Muscle layer of duodenum (tissue), 2 donors: ENCODE results near the gene UGT1A8.

Experiments used
- H3K27ac ChIP-seq: one replicate; pipeline ENCODE4 v1.7.0; 2013; ENCODE audit warnings: mild to moderate bottlenecking, low read length
- H3K27me3 ChIP-seq: one replicate; pipeline ENCODE4 v1.7.0; 2013; ENCODE audit warnings: low read depth, mild to moderate bottlenecking, control low read depth, low read length
- H3K36me3 ChIP-seq, 2 donors: one replicate each; pipeline ENCODE4 v1.7.0; 2013; ENCODE audit warnings: low read length in 2 of 2, control low read depth in 1 of 2, mild to moderate bottlenecking in 1 of 2; ENCODE audit not compliant: insufficient read depth in 2 of 2, control insufficient read depth in 1 of 2
- H3K4me1 ChIP-seq, 2 donors: one replicate each; pipeline ENCODE4 v1.7.0; 2013; ENCODE audit warnings: low read length in 2 of 2, mild to moderate bottlenecking in 2 of 2, control low read depth in 1 of 2, moderate library complexity in 1 of 2; ENCODE audit not compliant: insufficient read depth in 2 of 2, control insufficient read depth in 1 of 2
- H3K4me3 ChIP-seq, 2 donors: one replicate each; pipeline ENCODE4 v1.7.0; 2013; ENCODE audit warnings: low read length in 2 of 2, low read depth in 1 of 2, mild to moderate bottlenecking in 1 of 2
- H3K9me3 ChIP-seq, 2 donors: one replicate each; pipeline ENCODE4 v1.7.0; 2013; ENCODE audit warnings: low read length in 2 of 2, control low read depth in 1 of 2, mild to moderate bottlenecking in 1 of 2; ENCODE audit not compliant: control insufficient read depth in 1 of 2
- donor health status: healthy.

The UGT1A8 gene

DNA sequence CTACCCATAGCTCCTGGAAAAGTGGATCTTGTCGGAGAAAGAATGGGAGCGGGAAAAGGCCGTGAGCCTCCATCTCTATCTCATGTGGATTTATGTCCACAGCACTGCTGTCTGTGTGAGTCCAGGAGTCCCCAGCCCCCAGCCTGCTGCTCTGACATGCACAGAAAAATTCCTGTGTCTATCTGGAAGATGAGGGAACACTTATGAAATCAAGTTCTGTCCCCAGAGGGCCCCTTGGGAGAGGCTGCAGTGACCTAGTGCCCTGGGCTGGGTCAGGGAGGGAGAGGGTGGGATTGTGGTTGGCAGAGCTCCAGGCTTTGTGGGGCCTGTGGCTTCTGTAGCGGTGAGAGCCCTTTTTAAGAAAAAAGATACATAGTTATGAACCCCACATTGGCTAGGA lies 199.3 kb downstream of the UGT1A8 start:
- Histone ChIP-seq H3K4me3 (no peak overlapping the region), H3K27ac (no peak overlapping the region), H3K9me3 (no peaks in the 10 kb centered on the region), H3K36me3 (no peaks in the 10 kb centered on the region), H3K27me3 (peaks cover 3% of the 10 kb centered on the region), H3K4me1 (no peaks in the 10 kb centered on the region)

DNA sequence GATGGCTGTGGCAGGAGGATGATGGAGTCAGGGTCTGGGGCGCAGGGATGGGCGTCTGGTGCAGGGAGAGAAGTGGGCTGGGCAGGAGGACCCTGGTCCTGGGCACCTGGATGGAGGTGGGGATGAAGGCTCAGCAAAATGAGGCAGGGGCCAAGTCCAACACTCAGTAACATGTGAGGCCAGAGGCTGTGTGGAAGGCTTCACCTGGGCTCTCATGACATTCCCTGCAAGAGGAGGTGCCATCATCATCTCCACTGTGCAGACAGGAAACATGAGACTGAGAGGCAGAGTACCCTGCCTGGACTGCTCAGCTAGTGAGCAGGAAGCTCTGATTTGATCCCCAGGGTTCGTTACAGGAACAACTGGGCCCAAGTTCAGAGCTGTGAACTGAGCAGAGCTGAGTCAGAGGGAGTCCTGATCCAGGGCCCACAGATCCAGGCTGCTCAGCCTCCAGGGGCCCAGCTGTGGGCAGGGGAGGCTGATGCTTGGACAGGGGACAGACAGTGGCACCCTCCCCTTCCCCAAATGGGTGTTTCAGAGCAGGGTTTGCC lies 200.0 kb downstream of the UGT1A8 start:
- no peaks in the 10 kb centered on the region for H3K9me3 ChIP-seq
- H3K27ac ChIP-seq: no peak overlapping the region
- no peaks in the 10 kb centered on the region for H3K36me3 ChIP-seq
- H3K4me1 ChIP-seq: no peaks in the 10 kb centered on the region
- H3K4me3 ChIP-seq: no peak overlapping the region
- H3K27me3 ChIP-seq: peaks cover 3% of the 10 kb centered on the region

DNA sequence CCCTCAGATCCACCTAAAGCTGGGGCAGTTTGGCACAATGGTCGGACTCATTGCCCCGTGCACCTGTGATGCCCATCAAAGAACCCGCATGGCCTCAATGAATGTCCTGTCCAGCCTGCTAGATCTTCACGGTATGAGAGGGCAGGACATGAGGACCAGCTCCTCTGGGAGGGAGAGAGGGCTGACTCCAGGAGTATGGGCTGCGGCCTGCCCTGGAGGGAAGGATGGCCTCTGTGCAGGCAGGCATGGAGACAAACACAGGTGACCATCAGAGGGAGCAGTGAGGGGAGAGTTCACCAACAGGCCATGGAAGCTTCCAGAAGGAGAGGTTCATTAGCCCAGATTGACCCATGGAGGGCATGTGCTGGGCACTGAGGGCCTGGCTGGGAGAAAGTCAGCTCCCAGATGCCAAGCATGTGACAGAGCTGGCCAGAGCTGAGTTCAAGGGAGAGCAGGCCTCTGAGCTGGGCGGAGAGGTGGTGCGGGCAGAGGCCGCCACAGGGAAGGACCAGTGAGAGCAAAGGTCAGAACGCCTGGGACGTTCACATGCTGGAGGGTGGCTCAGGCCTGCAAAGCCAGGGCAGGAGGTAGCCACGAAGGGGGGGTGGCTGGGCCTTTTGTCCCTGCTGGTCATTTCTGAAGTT lies 200.7 kb downstream of the UGT1A8 start:
- Histone ChIP-seq H3K36me3 (no peaks in the 10 kb centered on the region), H3K27me3 (peaks cover 3% of the 10 kb centered on the region), H3K9me3 (no peaks in the 10 kb centered on the region), H3K4me3 (no peak overlapping the region), H3K4me1 (no peaks in the 10 kb centered on the region), H3K27ac (no peak overlapping the region)

DNA sequence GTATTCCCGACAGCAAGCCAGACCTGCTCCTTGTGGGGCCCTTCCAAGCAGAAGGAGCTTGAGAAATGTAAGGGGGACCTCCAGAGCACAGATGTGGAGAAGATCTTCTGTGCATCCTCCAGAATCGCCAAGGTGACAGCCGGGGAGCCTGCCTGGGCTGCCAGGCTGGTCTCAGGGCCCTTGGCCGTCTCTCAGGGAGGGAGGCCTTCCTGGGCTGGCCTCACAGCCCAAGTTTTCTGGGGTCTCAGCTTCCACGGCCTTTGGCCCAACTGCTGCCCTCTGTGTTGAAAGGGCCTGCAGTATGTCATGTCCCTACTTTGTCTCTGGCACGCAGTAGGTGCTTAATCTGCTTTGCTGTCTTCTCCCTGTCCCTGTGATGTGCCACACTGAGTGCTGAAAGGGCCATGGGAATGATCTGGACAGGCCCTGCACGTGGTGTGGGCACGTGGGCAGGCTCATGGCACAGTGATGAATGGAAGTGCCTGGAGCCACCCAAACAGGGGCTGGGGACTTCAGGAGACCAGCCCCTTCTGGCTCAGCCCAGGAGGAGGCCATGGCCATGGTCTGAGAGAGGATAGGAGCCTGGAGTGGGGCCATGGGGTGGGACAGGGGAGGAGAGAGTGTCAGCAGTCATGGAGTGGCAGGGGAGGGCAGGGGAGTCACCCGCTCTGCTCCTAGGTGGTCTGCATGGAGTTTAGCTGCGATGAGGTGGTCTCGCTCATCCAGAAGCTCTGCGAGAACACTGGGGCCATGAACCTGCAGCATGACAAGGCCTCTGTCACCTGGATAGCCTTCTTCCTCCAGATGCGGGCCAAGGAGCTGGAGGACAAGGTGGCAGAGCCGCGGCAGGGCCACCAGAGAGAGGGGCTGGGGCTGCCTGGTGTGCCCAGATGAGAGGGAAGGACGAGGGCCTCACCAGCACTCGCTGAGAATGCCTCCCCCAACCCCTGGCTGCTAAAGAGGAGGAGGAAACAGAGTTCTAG lies 201.5 kb downstream of the UGT1A8 start:
- Histone ChIP-seq H3K4me3 (no peak overlapping the region), H3K9me3 (no peaks in the 10 kb centered on the region), H3K27me3 (no peaks in the 10 kb centered on the region), H3K27ac (no peak overlapping the region), H3K36me3 (no peaks in the 10 kb centered on the region), H3K4me1 (no peaks in the 10 kb centered on the region)

DNA sequence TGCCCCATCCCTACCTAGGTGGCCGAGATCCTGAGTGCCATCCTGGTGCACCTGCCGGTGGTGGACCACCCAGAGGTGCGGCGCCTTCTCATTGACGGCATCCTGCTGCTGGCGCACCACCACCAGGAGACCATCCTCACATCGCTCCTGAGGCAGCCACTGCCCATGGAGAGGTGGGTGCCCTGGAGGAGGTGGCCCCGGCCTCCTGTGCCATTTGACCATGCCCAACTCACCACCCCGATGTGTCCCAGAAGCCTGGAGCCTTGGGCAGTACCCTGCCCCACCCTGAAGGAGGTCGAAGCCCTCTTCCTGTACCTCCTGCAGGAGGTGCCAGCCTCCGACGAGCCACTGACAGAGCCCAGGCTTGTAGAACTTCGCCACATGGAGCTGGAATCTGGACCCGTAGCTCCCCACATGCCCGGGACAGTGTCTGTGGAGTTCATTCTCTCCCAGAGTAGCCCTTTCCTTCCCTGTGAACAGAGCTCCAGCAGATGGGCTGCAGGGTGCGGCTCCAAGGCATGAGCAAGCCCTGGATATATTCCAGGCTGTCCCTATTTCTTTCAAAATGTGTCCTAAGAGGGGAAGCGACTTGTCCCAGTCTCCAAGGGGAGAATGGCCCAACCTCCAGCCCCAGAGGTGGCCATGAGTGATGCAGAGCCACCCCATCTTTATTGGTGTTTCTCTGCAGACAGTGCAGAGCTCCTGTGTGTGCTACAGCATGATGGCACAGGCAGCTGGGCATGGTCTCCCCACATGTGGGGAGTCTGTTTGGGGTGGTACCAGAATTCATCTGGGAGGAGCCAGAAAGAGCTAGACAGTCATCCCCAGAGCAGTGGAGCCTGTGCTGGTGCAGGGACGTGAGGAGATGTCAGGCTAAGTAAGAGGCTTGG lies 202.7 kb downstream of the UGT1A8 start:
- Histone ChIP-seq H3K36me3 (no peaks in the 10 kb centered on the region), H3K4me1 (no peaks in the 10 kb centered on the region), H3K9me3 (no peaks in the 10 kb centered on the region), H3K4me3 (no peak overlapping the region), H3K27ac (no peak overlapping the region), H3K27me3 (no peaks in the 10 kb centered on the region)

DNA sequence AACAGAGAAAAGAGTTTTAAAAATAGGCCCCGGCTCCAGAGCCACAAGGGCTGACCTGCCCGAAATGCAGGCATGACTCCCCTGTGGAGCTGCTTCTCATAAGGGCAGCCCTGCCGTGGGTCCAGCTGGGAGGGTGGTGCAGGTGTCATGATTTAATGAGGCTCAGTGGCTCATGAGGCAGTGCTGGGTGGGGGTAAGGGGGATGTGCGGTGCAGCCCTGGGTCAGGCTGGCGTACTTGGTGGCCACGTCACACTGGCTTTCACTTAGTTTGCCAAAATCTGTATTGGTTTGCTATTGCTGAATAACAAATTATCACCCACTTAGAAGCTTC lies 203.3 kb downstream of the UGT1A8 start:
- no peaks in the 10 kb centered on the region for H3K27me3 ChIP-seq
- no peak overlapping the region for H3K4me3 ChIP-seq
- H3K9me3 ChIP-seq: no peaks in the 10 kb centered on the region
- H3K36me3 ChIP-seq: no peaks in the 10 kb centered on the region
- H3K27ac ChIP-seq: no peak overlapping the region
- H3K4me1 ChIP-seq: no peaks in the 10 kb centered on the region

DNA sequence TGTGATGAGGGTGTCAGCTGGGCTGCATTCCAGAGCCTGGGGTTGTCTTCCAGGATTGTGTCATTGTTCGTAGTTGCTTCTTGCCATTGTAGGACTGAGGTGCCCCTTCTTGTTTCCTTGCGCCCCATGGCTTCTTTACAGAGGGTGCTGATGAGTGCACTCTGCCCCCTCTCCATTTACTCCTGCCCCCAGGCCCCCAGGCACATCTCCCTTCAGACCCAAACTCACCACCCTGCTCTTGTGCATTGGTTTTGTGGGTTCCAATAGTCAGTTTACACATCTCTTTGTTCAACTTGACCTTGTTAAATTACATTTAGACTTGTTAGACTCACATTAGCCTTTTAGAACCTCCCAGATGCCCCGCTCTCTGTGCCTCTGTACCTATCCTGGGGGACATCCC lies 203.8 kb downstream of the UGT1A8 start:
- Histone ChIP-seq H3K27me3 (no peaks in the 10 kb centered on the region), H3K36me3 (no peaks in the 10 kb centered on the region), H3K27ac (no peak overlapping the region), H3K9me3 (no peaks in the 10 kb centered on the region), H3K4me3 (no peak overlapping the region), H3K4me1 (no peaks in the 10 kb centered on the region)

DNA sequence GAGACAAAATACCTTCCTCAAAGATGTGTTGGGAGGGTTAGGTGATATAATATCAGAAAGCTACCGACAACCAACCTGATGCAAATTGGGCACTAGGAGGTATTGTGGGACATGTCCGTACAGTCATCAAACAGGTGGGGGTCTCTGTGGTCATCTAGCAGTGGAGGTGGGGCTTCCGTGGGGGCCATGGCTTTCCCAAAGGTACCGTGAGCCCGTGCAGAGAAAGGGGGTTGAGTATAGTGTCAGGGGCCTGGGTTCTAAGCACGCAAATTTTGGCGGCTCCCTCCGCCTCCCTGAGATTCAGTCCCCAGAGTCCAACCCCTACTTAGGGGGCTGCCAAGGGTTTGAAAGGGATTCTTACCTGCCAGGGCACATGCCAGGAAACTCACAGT lies 204.3 kb downstream of the UGT1A8 start:
- Histone ChIP-seq H3K27ac (no peak overlapping the region), H3K36me3 (no peaks in the 10 kb centered on the region), H3K4me1 (no peaks in the 10 kb centered on the region), H3K27me3 (no peaks in the 10 kb centered on the region), H3K9me3 (no peaks in the 10 kb centered on the region), H3K4me3 (no peak overlapping the region)

DNA sequence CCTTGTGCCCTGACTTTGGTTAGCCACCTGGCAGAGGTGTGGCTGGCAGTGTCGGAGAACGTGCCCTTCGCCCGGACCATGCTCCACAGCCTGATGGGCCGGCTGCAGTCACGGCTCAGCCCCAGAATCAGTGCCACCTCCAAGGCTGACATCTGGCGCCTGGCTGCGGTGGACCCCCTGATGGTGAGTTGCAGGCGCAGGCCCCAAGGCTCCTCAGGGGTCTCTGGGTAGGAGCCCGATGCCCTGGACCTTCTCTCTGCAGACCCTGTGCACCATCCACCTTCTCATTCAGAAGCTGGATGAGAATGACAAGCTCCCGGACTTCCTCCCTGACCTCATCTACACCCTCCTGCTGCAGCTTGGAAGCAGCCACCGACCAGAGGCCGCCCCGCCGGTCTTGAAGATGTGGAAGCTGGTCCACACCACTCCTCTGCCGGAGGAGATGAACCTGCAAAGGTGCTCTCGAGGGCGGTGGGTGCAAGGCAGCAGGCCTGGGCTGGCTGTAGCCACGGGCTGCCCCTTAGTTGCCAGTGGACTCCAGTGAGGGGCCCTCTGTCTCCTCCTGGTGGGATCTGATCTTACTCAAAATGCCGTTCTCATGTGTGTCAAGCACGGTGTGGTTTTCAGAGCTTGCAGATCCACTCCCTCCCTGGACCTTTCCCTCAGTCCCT lies 204.8 kb downstream of the UGT1A8 start:
- no peaks in the 10 kb centered on the region for H3K9me3 ChIP-seq
- H3K4me1 ChIP-seq: no peaks in the 10 kb centered on the region
- no peaks in the 10 kb centered on the region for H3K27me3 ChIP-seq
- no peak overlapping the region for H3K27ac ChIP-seq
- H3K36me3 ChIP-seq: no peaks in the 10 kb centered on the region
- no peak overlapping the region for H3K4me3 ChIP-seq
